ENCODE measurements around the gene PTPA. TPM values are rescaled to one million over a fixed set of nuclear protein-coding genes. Genes with fewer than 3 reads are reported as not detected.
"Not testable (repeated sequence)": the region's sequence is repeated elsewhere in the genome, so short reads cannot be mapped to it uniquely, and the experiment has no call there.

PTPA gene
- total RNA-seq, 1 donor from 2014 or later: 121 TPM

GRCh38 chr9:129108083-129108804, 3.0 kb upstream of the PTPA start:
- intact Hi-C loops (cut with micrococcal nuclease): no loop called here

DNA sequence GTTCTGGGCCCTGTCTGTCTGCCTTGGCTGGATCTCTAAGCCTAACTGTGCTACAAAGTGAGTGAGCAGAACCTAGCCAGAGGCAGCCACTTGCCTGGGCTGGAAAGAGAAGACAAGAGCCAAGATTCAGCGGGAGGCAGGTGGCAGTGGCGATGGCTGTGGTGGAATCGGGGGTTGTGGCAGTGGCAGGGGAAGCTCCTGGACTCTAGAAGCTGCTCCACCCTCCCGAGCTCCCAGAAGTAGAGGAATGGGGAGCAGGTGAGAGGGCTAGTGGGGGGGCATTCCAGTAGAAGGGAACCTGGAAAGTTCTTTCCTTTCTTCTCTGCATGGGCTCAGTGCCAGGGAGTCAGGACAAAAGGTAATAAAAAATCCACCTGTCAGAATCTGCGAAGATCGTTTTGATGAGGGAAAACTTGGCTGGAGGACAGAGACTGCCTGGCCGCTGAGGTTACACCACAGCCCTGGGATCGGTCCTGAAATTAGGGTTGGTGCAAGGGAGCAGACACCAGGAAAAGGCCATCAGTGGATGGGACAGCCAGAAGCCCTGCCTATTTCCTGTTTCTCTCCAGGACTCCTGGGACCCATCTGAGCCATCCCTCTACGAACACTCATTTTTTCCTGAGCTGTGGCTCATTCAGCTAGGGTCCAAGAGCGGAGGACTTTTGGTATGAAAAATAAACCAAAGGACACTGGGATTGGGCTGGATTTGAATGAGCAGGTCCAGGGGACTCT, 2.2 kb upstream of the PTPA start:
- intact Hi-C loops (cut with micrococcal nuclease): no loop called here

- intact Hi-C loops (cut with micrococcal nuclease): no loop called here
These were observed 1.7 kb upstream of the PTPA start for GRCh38 chr9:129109537-129109903.

- intact Hi-C loops (cut with micrococcal nuclease): loop anchor here (1.0 to 10.0 kb wide), 10 partner anchors 21 to 855 kb away; partner anchors contain the start of genes ASB6, DOLK, DOLPP1 and LRRC8A
These were observed 1.1 kb upstream of the PTPA start for GRCh38 chr9:129109952-129110739.

DNA sequence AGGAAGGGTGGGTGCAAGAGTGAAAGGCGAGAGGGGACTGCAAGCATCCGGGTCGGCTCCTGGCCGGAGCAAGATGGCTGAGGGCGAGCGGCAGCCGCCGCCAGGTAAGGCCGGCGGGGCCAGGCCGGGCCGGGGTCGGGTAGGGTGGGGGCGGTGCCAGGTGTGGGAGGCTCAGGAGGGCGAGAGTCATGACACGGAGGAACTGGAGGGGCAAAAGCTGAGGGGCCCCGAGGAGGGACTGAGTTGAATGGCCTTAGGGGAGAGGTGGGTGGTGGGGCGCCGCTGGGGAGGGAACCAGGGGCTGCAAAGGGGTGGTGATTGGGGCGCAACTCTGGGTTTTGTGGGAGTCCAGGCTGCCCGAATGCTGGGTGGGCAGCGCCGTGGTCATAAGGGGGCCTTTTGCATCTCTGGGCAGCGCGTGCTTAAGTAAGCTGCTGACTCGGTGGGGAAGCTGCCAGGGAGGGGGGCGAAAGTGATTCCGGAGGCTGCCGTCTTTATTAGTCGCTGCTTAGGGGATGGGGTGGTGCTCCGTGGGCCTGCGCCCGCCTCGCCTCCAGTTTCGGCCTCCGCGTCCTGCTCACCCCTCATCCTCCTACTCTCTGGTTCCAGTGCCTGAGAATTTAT, 425 bp downstream of the PTPA start:
- intact Hi-C loops (cut with micrococcal nuclease): loop anchor here (1.0 to 10.0 kb wide), 11 partner anchors 19 to 908 kb away; partner anchors contain the start of genes DNM1, LRRC8A, MIGA2 and SH3GLB2

DNA sequence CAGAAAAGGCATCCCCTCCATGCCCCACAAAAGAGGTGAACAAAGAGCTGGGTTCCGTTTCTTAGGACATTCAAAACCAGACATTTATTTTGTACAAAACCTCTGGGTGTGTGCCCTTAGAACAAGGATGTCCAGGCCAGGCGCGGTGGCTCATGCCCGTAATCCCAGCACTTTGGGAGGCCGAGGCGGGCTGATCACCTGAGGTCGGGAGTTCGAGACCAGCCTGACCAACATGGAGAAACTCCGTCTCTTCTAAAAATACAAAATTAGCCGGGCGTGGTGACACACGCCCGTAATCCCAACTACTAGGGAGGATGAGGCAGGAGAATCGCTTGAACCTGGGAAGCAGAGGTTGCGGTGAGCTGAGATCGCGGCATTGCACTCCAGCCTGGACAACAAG, 1.3 kb downstream of the PTPA start:
- intact Hi-C loops (cut with micrococcal nuclease): loop anchor here (5.0 to 10.0 kb wide), 2 partner anchors 560 to 858 kb away; partner anchors contain the start of gene SPTAN1

DNA sequence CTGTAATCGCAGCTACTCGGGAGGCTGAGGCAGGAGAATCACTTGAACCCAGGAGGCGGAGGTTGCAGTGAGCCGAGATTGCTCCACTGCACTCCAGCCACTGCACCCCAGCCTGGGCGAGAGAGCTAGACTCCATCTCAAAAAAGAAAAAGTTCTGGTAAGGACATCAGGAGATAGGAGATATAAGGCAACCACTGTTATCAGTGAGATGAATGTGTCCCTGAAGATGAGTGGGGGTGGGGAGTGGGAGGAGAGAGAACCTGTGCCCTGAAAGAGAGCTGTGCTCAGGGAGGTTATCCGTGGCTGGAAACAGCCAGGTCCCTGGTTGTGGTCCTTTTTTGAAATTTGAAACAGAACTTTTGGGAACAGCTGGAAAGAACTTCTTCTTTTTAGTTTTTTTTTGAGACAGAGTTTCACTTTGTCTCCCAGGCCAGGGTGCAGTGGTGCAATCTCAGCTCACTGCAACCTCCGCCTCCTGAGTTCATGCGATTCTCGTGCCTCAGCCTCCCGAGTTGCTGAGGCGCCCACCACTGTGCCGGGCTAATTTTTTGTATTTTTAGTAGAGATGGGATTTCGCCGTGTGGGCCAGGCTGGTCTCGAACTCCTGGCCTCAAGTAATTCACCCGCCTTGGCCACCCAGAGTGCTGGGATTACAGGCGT, 2.6 kb downstream of the PTPA start:
- intact Hi-C loops (cut with micrococcal nuclease): loop anchor here (5.0 to 10.0 kb wide), 2 partner anchors 561 to 859 kb away; partner anchors contain the start of gene SPTAN1

GRCh38 chr9:129118799-129119198, 7.6 kb downstream of the PTPA start:
- intact Hi-C loops (cut with micrococcal nuclease): loop anchor here (10.0 kb wide), 1 partner anchor 864 kb away; no protein-coding TSS in a partner anchor

DNA sequence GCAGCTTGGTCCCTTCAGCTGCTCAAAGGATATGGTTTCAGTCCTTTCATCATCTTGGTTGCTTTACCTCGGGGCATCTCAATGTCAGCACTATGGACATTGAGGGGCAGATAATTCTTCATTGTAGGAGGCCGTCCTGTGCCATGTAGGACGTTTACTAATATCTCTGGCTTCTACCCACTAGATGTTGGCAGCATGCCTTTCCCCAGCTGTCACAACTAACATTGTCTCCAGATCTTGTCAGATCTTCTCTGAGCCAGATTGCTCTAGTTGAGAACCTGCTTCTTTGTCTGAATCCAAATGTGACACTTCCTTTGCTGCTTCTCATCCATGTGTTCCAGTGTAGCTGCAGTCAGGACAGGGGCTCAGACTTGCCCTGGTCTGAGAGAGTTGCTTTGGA, 10.3 kb downstream of the PTPA start:
- intact Hi-C loops (cut with micrococcal nuclease): no loop called here

- intact Hi-C loops (cut with micrococcal nuclease): no loop called here
These were observed 10.9 kb downstream of the PTPA start for GRCh38 chr9:129122133-129122532.

DNA sequence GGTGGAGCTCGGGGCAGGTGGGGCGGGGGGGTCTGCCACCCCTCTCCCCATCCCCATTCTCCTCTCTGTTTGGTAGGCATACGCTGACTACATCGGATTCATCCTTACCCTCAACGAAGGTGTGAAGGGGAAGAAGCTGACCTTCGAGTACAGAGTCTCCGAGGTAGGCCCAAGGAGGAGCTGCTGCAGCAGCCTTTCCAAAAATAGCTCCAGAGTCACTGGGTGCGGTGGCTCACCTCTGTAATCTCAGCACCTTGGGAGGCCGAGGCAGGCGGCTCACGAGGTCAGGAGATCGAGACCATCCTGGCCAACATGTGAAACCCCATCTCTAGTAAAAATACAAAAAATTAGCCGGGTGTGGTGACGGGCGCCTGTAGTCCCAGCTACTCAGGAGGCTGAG, 11.8 kb downstream of the PTPA start:
- intact Hi-C loops (cut with micrococcal nuclease): not testable (repeated sequence)

DNA sequence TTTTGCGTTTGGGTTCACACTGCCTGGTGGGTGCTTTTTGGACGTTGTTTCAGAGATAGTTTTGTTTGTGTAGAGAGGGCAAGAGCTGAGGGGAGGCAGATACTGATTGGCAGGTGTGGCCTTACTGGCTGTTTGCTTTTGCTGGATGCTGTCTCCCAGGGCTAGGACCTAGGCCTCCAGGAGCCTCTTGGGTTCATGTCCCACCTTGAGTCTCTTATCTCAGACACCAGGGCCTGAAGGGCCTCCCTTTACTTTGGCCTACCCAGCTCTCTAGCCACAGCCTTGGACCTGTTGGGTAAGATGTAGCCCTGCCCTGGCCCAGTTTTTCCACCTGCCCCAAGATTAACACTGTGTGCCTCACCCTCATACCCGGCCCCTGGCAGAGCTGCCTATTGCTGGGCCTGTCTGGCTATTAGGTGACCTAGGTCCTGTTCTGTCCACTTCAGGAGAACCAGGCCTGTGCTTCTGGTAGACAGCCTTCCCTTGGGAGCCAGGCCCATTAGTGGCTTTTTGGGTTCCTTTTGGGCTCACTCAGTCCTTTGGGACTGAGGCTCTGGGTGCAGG, 13.4 kb downstream of the PTPA start:
- intact Hi-C loops (cut with micrococcal nuclease): no loop called here

DNA sequence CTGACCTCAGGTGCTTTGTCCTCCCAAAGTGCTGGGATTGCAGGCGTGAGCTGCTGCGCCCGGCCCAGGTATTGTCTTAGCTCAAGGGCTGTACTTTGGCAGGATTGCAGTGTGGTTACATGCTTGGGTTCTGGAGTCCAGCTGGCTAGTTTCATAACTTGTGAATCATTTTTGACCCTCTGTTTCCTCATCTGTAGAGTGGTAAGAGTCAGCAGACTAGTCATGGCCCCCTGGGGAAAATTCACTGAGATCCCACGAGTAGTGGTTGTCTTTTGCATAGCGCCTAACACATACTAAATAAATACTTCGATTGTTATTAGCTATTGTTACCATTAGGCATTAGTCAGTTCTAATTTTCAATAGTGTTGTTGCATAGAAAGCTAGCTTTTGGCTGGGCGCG, 14.3 kb downstream of the PTPA start:
- intact Hi-C loops (cut with micrococcal nuclease): no loop called here

DNA sequence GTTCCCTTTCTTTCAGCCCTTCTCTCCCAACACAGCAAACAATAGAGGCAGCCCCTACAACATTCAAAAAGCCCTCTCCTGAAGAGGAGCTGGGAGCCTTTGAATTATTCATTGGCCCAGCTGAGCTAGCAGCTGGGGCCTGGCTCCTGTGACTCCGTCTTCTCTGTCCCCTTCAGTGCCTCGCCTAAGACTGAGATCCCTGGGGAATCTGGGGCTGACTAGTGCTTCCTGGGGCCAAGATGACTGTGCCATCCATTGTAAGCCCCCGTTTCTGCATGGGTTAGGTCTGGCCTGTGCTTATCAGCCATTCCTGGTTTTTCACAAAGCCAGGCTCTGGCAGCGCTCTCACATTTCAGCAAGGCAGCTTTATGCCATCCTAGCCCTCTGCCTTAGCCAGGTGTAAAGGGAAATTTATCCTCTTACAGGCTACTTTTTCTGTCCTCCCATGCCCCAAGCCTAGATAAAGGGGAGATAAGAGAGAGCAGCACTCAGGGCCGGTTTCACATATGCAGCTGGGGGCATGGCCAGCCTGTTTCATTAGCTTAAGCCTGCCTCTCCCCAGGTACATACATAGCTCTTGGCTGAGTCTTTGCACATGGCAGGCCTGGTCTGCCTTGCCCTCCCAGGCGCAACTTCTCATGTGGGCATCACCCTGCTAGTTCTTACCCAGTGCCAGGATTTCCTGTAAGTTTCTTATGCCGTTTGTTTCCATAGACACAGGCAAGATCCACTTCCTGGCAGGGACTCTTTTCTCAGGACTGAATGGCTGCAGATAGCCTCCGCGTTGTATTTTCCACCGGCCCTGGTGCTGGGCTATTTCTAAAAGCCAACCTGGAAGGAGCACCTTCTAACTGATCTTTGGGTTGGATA, 15.8 kb downstream of the PTPA start:
- intact Hi-C loops (cut with micrococcal nuclease): no loop called here

- intact Hi-C loops (cut with micrococcal nuclease): no loop called here
These were observed 17.5 kb downstream of the PTPA start for GRCh38 chr9:129128689-129129088.

GRCh38 chr9:129130271-129130670, 19.1 kb downstream of the PTPA start:
- intact Hi-C loops (cut with micrococcal nuclease): loop anchor here (2.0 kb wide), 1 partner anchor 19 kb away; the partner anchor contains the start of genes CRAT and PTPA

- intact Hi-C loops (cut with micrococcal nuclease): loop anchor here (1.0 to 2.0 kb wide), 5 partner anchors 9 to 494 kb away; partner anchors contain the start of genes CRAT, IER5L and PTPA
These were observed 19.6 kb downstream of the PTPA start for GRCh38 chr9:129130791-129131190.

DNA sequence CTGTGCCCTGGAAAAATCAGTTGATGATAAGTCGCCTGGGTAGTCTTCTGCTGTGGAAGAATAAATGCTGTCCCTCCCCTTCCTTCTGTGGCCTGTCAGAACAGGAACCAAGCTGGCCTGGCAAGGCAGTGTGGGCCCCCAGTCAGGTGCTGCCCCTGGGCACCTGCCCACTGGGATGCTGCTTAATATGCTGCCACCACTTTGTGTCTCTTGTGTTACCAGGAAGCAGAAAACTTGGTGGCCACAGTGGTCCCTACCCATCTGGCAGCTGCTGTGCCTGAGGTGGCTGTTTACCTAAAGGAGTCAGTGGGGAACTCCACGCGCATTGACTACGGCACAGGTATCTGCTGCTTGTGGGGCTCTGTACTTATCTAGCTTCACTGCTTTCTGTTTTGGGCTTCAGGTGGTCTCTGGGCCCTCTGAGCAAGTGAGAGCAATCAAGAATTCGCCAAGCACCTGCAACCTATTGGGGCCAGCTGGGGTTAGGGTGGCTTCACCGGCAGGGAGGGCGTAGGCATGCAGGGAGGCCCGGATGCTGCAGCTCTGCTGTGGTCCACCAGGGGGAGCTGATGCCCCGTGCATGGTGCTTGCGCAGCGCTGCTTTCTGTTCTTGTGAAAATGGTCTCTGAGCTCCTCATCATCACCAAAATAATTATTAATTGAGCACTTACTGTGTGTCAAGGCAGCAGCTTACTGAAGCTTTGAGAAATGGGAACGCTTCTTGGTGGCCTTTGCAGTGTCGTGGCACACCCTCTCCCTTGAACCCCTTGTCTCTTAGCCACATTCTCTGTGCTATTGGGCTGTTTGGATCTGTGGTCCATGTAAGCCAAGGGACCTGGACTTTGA, 20.3 kb downstream of the PTPA start:
- intact Hi-C loops (cut with micrococcal nuclease): loop anchor here (1.0 to 2.0 kb wide), 5 partner anchors 8 to 493 kb away; partner anchors contain the start of genes CRAT, IER5L and PTPA

Data from T-helper 1 cell treated with Interleukin-12 subunit alpha and Interleukin-12 subunit beta and Interleukin-4 antibody, amounts not matched to agents 30 ng/mL and 1 ng/mL, for 36 hours (primary cell).